ENCODE results near the gene CNTROB.
"Not testable (repeated sequence)": the region's sequence is repeated elsewhere in the genome, so short reads cannot be mapped to it uniquely, and the experiment has no call there.

- not testable (repeated sequence) for TF ChIP-seq CTCF (IDR thresholded peaks at IDR 0.05; ENCODE audit: borderline replicate concordance, extremely low read depth, low read length, poor library complexity, severe bottlenecking); EZH2 (IDR thresholded peaks at IDR 0.05; ENCODE audit: borderline replicate concordance, low read depth, low read length, severe bottlenecking)
These were observed 21.3 kb downstream of the CNTROB start for GRCh38 chr17:7953266-7953665.

All from DND-41 (cell line).